Ovary (tissue), 3 donors: ENCODE data around the gene CALML5.

Source experiments
- POLR2A ChIP-seq: fragments of 450-650 bp; IDR thresholded peaks from one replicate; pipeline ENCODE4 v1.6.1; 2017; ENCODE audit warnings: antibody characterized with exemption, mild to moderate bottlenecking, moderate library complexity
- TF ChIP-seq, protein P1 (sequence below), 3 donors: fragments of 450-650 bp in 2 of 3; fragments of 200-600 bp in 1 of 3; IDR thresholded peaks; one replicate each; pipeline versions ENCODE4 v1.5.1 to v1.8.0; 2016 to 2022; ENCODE audit warnings: antibody characterized with exemption in 3 of 3, mild to moderate bottlenecking in 1 of 3
- donor health status: DM: no; HTN: no; CAD: no.

GRCh38 chr10:5509236-5509635 is 9.9 kb upstream of the CALML5 start:
- TF ChIP-seq, protein P1, sequence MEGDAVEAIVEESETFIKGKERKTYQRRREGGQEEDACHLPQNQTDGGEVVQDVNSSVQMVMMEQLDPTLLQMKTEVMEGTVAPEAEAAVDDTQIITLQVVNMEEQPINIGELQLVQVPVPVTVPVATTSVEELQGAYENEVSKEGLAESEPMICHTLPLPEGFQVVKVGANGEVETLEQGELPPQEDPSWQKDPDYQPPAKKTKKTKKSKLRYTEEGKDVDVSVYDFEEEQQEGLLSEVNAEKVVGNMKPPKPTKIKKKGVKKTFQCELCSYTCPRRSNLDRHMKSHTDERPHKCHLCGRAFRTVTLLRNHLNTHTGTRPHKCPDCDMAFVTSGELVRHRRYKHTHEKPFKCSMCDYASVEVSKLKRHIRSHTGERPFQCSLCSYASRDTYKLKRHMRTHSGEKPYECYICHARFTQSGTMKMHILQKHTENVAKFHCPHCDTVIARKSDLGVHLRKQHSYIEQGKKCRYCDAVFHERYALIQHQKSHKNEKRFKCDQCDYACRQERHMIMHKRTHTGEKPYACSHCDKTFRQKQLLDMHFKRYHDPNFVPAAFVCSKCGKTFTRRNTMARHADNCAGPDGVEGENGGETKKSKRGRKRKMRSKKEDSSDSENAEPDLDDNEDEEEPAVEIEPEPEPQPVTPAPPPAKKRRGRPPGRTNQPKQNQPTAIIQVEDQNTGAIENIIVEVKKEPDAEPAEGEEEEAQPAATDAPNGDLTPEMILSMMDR (IDR thresholded peaks at IDR 0.05) = no peak
- TF ChIP-seq POLR2A = no peak
